Measurements from ENCODE around the gene MS4A4E.

DNA sequence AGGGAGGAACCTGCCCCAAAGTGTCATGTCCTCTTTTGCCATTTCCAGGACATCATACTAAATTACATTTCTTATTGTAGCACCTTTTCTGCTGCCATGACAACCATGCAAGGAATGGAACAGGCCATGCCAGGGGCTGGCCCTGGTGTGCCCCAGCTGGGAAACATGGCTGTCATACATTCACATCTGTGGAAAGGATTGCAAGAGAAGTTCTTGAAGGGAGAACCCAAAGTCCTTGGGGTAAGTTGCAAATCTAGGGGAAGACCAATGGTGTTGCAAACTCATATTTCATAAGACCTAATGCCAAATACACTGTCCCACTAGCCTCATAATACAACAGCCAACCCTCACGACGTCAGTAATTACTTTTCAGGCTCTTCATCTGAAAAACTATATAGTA is 49.2 kb upstream of the MS4A4E start:
- TF ChIP-seq TEAD4 (IDR thresholded peaks at IDR 0.05) (no peak), CEBPB (IDR thresholded peaks at IDR 0.05) (no peak)
- TF ChIP-seq, protein P1, sequence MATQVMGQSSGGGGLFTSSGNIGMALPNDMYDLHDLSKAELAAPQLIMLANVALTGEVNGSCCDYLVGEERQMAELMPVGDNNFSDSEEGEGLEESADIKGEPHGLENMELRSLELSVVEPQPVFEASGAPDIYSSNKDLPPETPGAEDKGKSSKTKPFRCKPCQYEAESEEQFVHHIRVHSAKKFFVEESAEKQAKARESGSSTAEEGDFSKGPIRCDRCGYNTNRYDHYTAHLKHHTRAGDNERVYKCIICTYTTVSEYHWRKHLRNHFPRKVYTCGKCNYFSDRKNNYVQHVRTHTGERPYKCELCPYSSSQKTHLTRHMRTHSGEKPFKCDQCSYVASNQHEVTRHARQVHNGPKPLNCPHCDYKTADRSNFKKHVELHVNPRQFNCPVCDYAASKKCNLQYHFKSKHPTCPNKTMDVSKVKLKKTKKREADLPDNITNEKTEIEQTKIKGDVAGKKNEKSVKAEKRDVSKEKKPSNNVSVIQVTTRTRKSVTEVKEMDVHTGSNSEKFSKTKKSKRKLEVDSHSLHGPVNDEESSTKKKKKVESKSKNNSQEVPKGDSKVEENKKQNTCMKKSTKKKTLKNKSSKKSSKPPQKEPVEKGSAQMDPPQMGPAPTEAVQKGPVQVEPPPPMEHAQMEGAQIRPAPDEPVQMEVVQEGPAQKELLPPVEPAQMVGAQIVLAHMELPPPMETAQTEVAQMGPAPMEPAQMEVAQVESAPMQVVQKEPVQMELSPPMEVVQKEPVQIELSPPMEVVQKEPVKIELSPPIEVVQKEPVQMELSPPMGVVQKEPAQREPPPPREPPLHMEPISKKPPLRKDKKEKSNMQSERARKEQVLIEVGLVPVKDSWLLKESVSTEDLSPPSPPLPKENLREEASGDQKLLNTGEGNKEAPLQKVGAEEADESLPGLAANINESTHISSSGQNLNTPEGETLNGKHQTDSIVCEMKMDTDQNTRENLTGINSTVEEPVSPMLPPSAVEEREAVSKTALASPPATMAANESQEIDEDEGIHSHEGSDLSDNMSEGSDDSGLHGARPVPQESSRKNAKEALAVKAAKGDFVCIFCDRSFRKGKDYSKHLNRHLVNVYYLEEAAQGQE (IDR thresholded peaks at IDR 0.05; ENCODE audit: low read depth), result no peak
